IMR-90 (cell line): Measurements from ENCODE around the gene CPSF4L. TPM values are rescaled to one million over a fixed set of nuclear protein-coding genes. Genes with fewer than 3 reads are reported as not detected.
A peak's percentile ranks its signal among the peaks of the same experiment; 100 is the strongest.
"Not testable (repeated sequence)": the region's sequence is repeated elsewhere in the genome, so short reads cannot be mapped to it uniquely, and the experiment has no call there.

ENCODE experiments used
- ATAC-seq: fragments of 200-7000 bp; cut with Tn5 transposase; 2 replicates; pipeline ENCODE4 v1.9.1; 2020; ENCODE audit warnings: low read depth, mild to moderate bottlenecking, moderate library complexity
- BruUV-seq: library from RNA; stranded (reverse); fragments of 400-500 nt; replicated peaks from 2 replicates; lab custom pipeline; 2021; lab: Mats Ljungman, UMichigan
- CTCF ChIA-PET: fragments of 300-600 bp; formaldehyde crosslinking; extraction: SDS; loops from one replicate; lab custom pipeline; 2021; ENCODE audit warnings: antibody characterized with exemption; lab: Yijun Ruan, JAX
- POLR2A ChIA-PET: fragments of 300-600 bp; sonication (Branson Sonifier 250); formaldehyde crosslinking; loops from one replicate; lab custom pipeline; 2022; ENCODE audit warnings: antibody characterized with exemption; ENCODE audit not compliant: unreplicated experiment; lab: Charles Lee
- DNase-seq: peaks from one replicate; pipeline ENCODE4 v3.0.0; 2013
- H2AFZ ChIP-seq: replicated peaks from 2 replicates; pipeline ENCODE3; 2013; ENCODE audit warnings: low read length, mild to moderate bottlenecking; ENCODE audit not compliant: poor library complexity
- H2AK5ac ChIP-seq: 2 replicates; pipeline ENCODE4 v1.6.1; 2013; ENCODE audit warnings: low read depth, low read length, inconsistent platforms
- H2AK9ac ChIP-seq: replicated peaks from 2 replicates; pipeline ENCODE3; 2013; ENCODE audit warnings: mild to moderate bottlenecking, low read depth, low read length, moderate library complexity; ENCODE audit not compliant: poor library complexity
- H2BK120ac ChIP-seq: 2 replicates; pipeline ENCODE4 v1.6.1; 2013; ENCODE audit warnings: low read depth, low read length, inconsistent platforms
- H2BK15ac ChIP-seq: 3 replicates; pipeline ENCODE4 v1.6.1; 2013; ENCODE audit warnings: low read depth, low read length, inconsistent platforms
- H2BK20ac ChIP-seq: 2 replicates; pipeline ENCODE4 v1.6.1; 2013; ENCODE audit warnings: low read depth, mild to moderate bottlenecking, inconsistent platforms, low read length, moderate library complexity
- H2BK5ac ChIP-seq: 2 replicates; pipeline ENCODE4 v1.6.1; 2013; ENCODE audit warnings: mild to moderate bottlenecking, low read depth, low read length, inconsistent platforms; ENCODE audit not compliant: poor library complexity, severe bottlenecking
- H3K14ac ChIP-seq: replicated peaks from 2 replicates; pipeline ENCODE4 v1.6.1; 2013; ENCODE audit warnings: low read depth, low read length, inconsistent platforms
- H3K18ac ChIP-seq: 2 replicates; pipeline ENCODE4 v1.6.1; 2013; ENCODE audit warnings: low read depth, low read length, control low read depth
- H3K23ac ChIP-seq: 2 replicates; pipeline ENCODE4 v1.6.1; 2013; ENCODE audit warnings: low read depth, low read length, inconsistent platforms
- H3K27ac ChIP-seq: 2 replicates; pipeline ENCODE4 v1.5.1; 2013; ENCODE audit warnings: mild to moderate bottlenecking, control low read depth, low read length; ENCODE audit not compliant: insufficient read depth
- H3K27me3 ChIP-seq: 2 replicates; pipeline ENCODE4 v1.6.1; 2013; ENCODE audit warnings: low read length; ENCODE audit not compliant: control insufficient read depth, insufficient read depth
- H3K36me3 ChIP-seq: 2 replicates; pipeline ENCODE4 v1.6.1; 2013; ENCODE audit warnings: low read length, mixed read lengths; ENCODE audit not compliant: control insufficient read depth, insufficient read depth
- H3K4ac ChIP-seq: 2 replicates; pipeline ENCODE4 v1.6.1; 2013; ENCODE audit warnings: low read depth, low read length, inconsistent platforms
- H3K4me1 ChIP-seq: 2 replicates; pipeline ENCODE4 v1.6.1; 2013; ENCODE audit warnings: low read length, mixed read lengths; ENCODE audit not compliant: control insufficient read depth, insufficient read depth
- H3K4me2 ChIP-seq: 2 replicates; pipeline ENCODE4 v1.6.1; 2013; ENCODE audit warnings: low read depth, mild to moderate bottlenecking, control low read depth, low read length, moderate library complexity
- H3K4me3 ChIP-seq: 2 replicates; pipeline ENCODE4 v1.5.1; 2013; ENCODE audit warnings: low read depth, mild to moderate bottlenecking, control low read depth, low read length, moderate library complexity; ENCODE audit not compliant: insufficient read depth
- H3K56ac ChIP-seq: 2 replicates; pipeline ENCODE4 v1.6.1; 2013; ENCODE audit warnings: low read length, inconsistent platforms; ENCODE audit not compliant: insufficient read depth; ENCODE audit errors: extremely low read depth
- H3K79me1 ChIP-seq, 2 experiments: 2 replicates each; pipeline ENCODE4 v1.6.1; 2013; ENCODE audit warnings: low read length in 2 of 2, inconsistent platforms in 1 of 2, low read depth in 1 of 2
- H3K9ac ChIP-seq: 2 replicates; pipeline ENCODE4 v1.6.1; 2013; ENCODE audit warnings: low read depth, low read length, control low read depth
- H3K9me1 ChIP-seq: 2 replicates; pipeline ENCODE4 v1.6.1; 2013; ENCODE audit warnings: low read length, inconsistent platforms; ENCODE audit not compliant: insufficient read depth
- H3K9me3 ChIP-seq: 2 replicates; pipeline ENCODE4 v1.6.1; 2013; ENCODE audit warnings: low read length; ENCODE audit not compliant: control insufficient read depth, insufficient read depth
- H4K20me1 ChIP-seq: 2 replicates; pipeline ENCODE4 v1.6.1; 2013; ENCODE audit warnings: low read length, inconsistent platforms; ENCODE audit not compliant: insufficient read depth
- H4K5ac ChIP-seq: 2 replicates; pipeline ENCODE4 v1.6.1; 2013; ENCODE audit warnings: mild to moderate bottlenecking, low read depth, low read length, control low read depth
- H4K8ac ChIP-seq, 2 experiments: 2 replicates each; pipeline ENCODE4 v1.6.1; 2013; ENCODE audit warnings: low read depth in 2 of 2, low read length in 2 of 2, control low read depth in 1 of 2, inconsistent platforms in 1 of 2
- H4K91ac ChIP-seq: 2 replicates; pipeline ENCODE4 v1.6.1; 2013; ENCODE audit warnings: low read depth, low read length, inconsistent platforms; ENCODE audit not compliant: insufficient read depth
- WGBS, 2 experiments: methylation state at CpG; one replicate each; pipeline versions ENCODE4 v1.1.5 to v1.1.7; 2013; ENCODE audit warnings: missing lambda C conversion rate in 2 of 2; ENCODE audit not compliant: insufficient read length in 1 of 2; ENCODE audit errors: extremely low coverage in 2 of 2; 5-methylcytosine and 5-hydroxymethylcytosine counted together
- dilution Hi-C: fragments of 300-500 bp; cut with HindIII; formaldehyde crosslinking; loops from one replicate; pipeline ENCODE4 v1.14.3; 2018; ENCODE audit warnings: low sequenced_read_pairs; ENCODE audit not compliant: unreplicated experiment
- in situ Hi-C: fragments of 300-500 bp; cut with MboI; formaldehyde crosslinking; loops from 3 replicates; pipeline ENCODE4 v1.14.3; 2019; ENCODE audit warnings: low sequenced_read_pairs, inconsistent platforms, mixed read lengths
- intact Hi-C: fragments of 100-400 bp; cut with micrococcal nuclease; formaldehyde crosslinking; loops from 2 replicates; pipeline ENCODE4 v1.10.0; 2022
- polyA plus RNA-seq, 3 experiments: library from polyadenylated mRNA; depleted of rRNA; stranded (reverse); fragments of >200 nt; gene quantifications; 2 replicates each; pipeline ENCODE4 v1.2.3, GENCODE V29; 2012; ENCODE audit warnings: low replicate concordance in 1 of 3
- total RNA-seq: library from RNA; depleted of rRNA; stranded (reverse); fragments of >200 nt; gene quantifications from 2 replicates; pipeline ENCODE4 v1.2.3, GENCODE V29; 2012

CPSF4L gene
- total and polyA plus RNA-seq, 2 of the 4 experiments (the other 2 are of a cell fraction): not detected

DNA sequence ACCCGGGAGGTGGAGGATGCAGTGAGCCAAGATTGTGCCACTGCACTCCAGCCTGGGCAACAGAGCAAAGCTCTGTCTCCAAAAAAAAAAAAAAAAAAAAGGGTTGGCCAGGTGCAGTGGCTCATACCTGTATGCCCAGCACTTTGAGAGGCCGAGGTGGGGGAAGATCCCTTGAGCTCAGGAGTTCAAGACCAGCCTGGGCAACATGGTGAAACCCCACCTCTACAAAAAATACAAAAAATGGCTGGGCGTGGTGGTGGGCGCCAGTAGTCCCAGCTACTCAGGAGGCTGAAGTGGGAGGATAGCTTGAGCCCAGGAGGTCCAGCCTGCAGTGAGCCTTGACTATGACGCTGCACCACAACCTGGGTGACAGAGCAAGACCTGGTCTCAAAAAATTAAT, 47.3 kb upstream of the CPSF4L start:
- H2BK5ac ChIP-seq, H3K27me3 ChIP-seq, DNase-seq, H2BK20ac ChIP-seq, intact Hi-C loops, H4K5ac ChIP-seq, H3K56ac ChIP-seq, H3K36me3 ChIP-seq, H2BK15ac ChIP-seq, H2AK9ac ChIP-seq, BruUV-seq, H3K18ac ChIP-seq, ATAC-seq, H3K4me3 ChIP-seq, H2AK5ac ChIP-seq, H2AFZ ChIP-seq, H3K9me3 ChIP-seq, dilution Hi-C loops: not testable (repeated sequence)
- H3K14ac ChIP-seq: peak overlapping the region; percentile 95; the same call in 1 of the 2 replicates
- H3K9ac ChIP-seq: peak overlapping the region; percentile 99; the same call in 1 of the 2 replicates
- H3K4me2 ChIP-seq: peak overlapping the region; percentile 7; the same call in 1 of the 2 replicates
- peak overlapping the region in 1 of 2 experiments; percentile 80; a peak in 2 of 4 replicates for H4K8ac ChIP-seq
- peak overlapping the region; percentile 95; the same call in 1 of the 2 replicates for H3K23ac ChIP-seq
- peak overlapping the region; percentile 99; the same call in 1 of the 2 replicates for H3K27ac ChIP-seq
- 60% methylated on average over 1 of the region's 5 CpGs; no CpG with 5 or more reads in 1 of the 2 experiments for WGBS, 2 experiments
- ChIA-PET CTCF (interaction anchor here (0.6 kb wide), 1 partner anchor 62 kb away, joined by 4 read pairs; no protein-coding TSS in a partner anchor), POLR2A (interaction anchor here (0.6 kb wide), 1 partner anchor 15 kb away, joined by 10 read pairs; no protein-coding TSS in a partner anchor)
- H2BK120ac ChIP-seq: peak overlapping the region; percentile 87; the same call in 1 of the 2 replicates
- peaks cover 10% of the 10 kb centered on the region for H3K9me1 ChIP-seq
- peak overlapping the region; percentile 39; the same call in 1 of the 2 replicates for H3K4ac ChIP-seq
- H3K79me1 ChIP-seq: peaks cover 15 to 48% of the 10 kb centered on the region in 2 experiments
- in situ Hi-C loops: loop anchor here (5.0 kb wide), 1 partner anchor 63 kb away; no protein-coding TSS in a partner anchor
- H4K20me1 ChIP-seq: peaks cover 11% of the 10 kb centered on the region
- H4K91ac ChIP-seq: peak overlapping the region; percentile 94; the same call in 1 of the 2 replicates
- peaks cover 36% of the 10 kb centered on the region for H3K4me1 ChIP-seq
